WERI-Rb-1 (cell line): Measurements from ENCODE around the gene SLC35G6.

Experiments
- DNase-seq: peaks from one replicate; pipeline ENCODE4 v3.0.0-alpha.2; 2020
- H3K27ac ChIP-seq: fragments of 250-450 bp; sonication (Bioruptor Pico); 2 replicates; pipeline ENCODE4 v1.5.1; 2020; ENCODE audit warnings: mild to moderate bottlenecking, moderate library complexity
- H3K27me3 ChIP-seq: fragments of 250-450 bp; sonication (Bioruptor Pico); 2 replicates; pipeline ENCODE4 v1.5.1; 2021; ENCODE audit warnings: mild to moderate bottlenecking, low read depth, moderate library complexity; ENCODE audit not compliant: insufficient read depth, severe bottlenecking
- H3K36me3 ChIP-seq: fragments of 250-450 bp; sonication (Bioruptor Pico); 2 replicates; pipeline ENCODE4 v1.5.1; 2020; ENCODE audit warnings: mild to moderate bottlenecking, moderate library complexity
- H3K4me3 ChIP-seq: 2 replicates; pipeline ENCODE4 v1.5.1; 2011; ENCODE audit warnings: low read depth, mild to moderate bottlenecking, control low read depth, low read length
- H3K9me3 ChIP-seq: fragments of 250-450 bp; sonication (Bioruptor Pico); 2 replicates; pipeline ENCODE4 v1.5.1; 2021; ENCODE audit warnings: mild to moderate bottlenecking, moderate library complexity; ENCODE audit not compliant: severe bottlenecking
- TF ChIP-seq, protein P1 (sequence below): IDR thresholded peaks from 2 replicates; pipeline ENCODE4 v1.5.1; 2011; ENCODE audit warnings: low read depth, mild to moderate bottlenecking, control low read depth, inconsistent platforms, low read length

SLC35G6 gene

DNA sequence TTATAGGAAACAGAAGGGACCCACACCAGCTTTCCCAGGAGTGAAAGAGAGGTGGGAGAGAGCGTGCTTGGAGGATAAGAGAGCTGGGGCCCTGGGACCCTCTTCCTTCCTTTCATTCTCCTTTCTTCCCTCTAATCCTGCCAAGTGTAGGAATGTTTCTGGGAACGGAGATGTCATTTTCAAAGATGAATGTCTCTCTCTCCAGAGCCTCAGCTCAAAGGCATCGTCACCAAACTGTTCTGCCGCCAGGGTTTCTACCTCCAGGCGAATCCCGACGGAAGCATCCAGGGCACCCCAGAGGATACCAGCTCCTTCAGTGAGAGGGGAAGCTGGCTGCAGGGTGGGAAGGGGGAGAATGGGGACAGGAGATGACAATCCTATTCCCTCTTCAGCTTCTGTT lies 40.0 kb upstream of the SLC35G6 start:
- no peaks in the 10 kb centered on the region for H3K9me3 ChIP-seq
- no peak overlapping the region for H3K27ac ChIP-seq
- TF ChIP-seq, protein P1, sequence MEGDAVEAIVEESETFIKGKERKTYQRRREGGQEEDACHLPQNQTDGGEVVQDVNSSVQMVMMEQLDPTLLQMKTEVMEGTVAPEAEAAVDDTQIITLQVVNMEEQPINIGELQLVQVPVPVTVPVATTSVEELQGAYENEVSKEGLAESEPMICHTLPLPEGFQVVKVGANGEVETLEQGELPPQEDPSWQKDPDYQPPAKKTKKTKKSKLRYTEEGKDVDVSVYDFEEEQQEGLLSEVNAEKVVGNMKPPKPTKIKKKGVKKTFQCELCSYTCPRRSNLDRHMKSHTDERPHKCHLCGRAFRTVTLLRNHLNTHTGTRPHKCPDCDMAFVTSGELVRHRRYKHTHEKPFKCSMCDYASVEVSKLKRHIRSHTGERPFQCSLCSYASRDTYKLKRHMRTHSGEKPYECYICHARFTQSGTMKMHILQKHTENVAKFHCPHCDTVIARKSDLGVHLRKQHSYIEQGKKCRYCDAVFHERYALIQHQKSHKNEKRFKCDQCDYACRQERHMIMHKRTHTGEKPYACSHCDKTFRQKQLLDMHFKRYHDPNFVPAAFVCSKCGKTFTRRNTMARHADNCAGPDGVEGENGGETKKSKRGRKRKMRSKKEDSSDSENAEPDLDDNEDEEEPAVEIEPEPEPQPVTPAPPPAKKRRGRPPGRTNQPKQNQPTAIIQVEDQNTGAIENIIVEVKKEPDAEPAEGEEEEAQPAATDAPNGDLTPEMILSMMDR, result no peak
- peaks cover 10% of the 10 kb centered on the region for H3K27me3 ChIP-seq
- no peaks in the 10 kb centered on the region for H3K36me3 ChIP-seq
- no peak overlapping the region for H3K4me3 ChIP-seq
- DNase-seq, result no peak

- H3K36me3 ChIP-seq, result no peaks in the 10 kb centered on the region
- DNase-seq, result no peak
- peaks cover 7% of the 10 kb centered on the region for H3K27me3 ChIP-seq
- no peak overlapping the region for H3K27ac ChIP-seq
- TF ChIP-seq, protein P1, result no peak
- no peaks in the 10 kb centered on the region for H3K9me3 ChIP-seq
- H3K4me3 ChIP-seq, result no peak overlapping the region
Measured at GRCh38 chr17:7442142-7442541, 39.1 kb upstream of the SLC35G6 start.

- TF ChIP-seq, protein P1, result no peak
- Histone ChIP-seq H3K36me3 (no peaks in the 10 kb centered on the region), H3K27me3 (peaks cover 3% of the 10 kb centered on the region), H3K4me3 (no peak overlapping the region), H3K9me3 (no peaks in the 10 kb centered on the region), H3K27ac (no peak overlapping the region)
- no peak for DNase-seq
Measured at GRCh38 chr17:7443499-7444485, 37.5 kb upstream of the SLC35G6 start.

- Histone ChIP-seq H3K27ac (no peak within 1 kb of the TSS), H3K27me3 (no peaks in the 10 kb centered on the region), H3K9me3 (no peaks in the 10 kb centered on the region), H3K4me3 (no peak within 1 kb of the TSS), H3K36me3 (no peaks in the 10 kb centered on the region)
- TF ChIP-seq, protein P1, result no peak
- no peak for DNase-seq
Measured at GRCh38 chr17:7444682-7445618, 36.3 kb upstream of the SLC35G6 start, which contains the start of gene CHRNB1. TSS of gene CHRNB1 (plus strand) at chr17:7445061. CDS start at chr17:7445128, 67 bp downstream.

- Histone ChIP-seq H3K27me3 (no peaks in the 10 kb centered on the region), H3K27ac (no peak overlapping the region), H3K36me3 (no peaks in the 10 kb centered on the region), H3K4me3 (no peak overlapping the region), H3K9me3 (no peaks in the 10 kb centered on the region)
- DNase-seq, result no peak
- TF ChIP-seq, protein P1, result no peak
Measured at GRCh38 chr17:7445619-7445968, 35.7 kb upstream of the SLC35G6 start.
